Stimulated activated naive B cell treated with anti-CD40 and anti-IgM and Interleukin-4, amounts not matched to agents 10 μg/mL and 1 μg/mL and 100 μg/mL, for 72 hours (primary cell): ENCODE measurements around the gene BCAS3.
A peak's percentile ranks its signal among the peaks of the same experiment; 100 is the strongest.
"Not testable (repeated sequence)": the region's sequence is repeated elsewhere in the genome, so short reads cannot be mapped to it uniquely, and the experiment has no call there.

ENCODE experiments used
- ATAC-seq, 2 donors: fragments of 150-1000 bp; cut with Tn5 transposase; replicated peaks; 2 replicates each; pipeline ENCODE4 v1.10.0; 2021; ENCODE audit warnings: moderate library complexity in 1 of 2
- DNase-seq: peaks from one replicate; pipeline ENCODE4 v3.0.0; 2021
- H3K27ac Mint-ChIP-seq: one replicate; pipeline ENCODE4 v1.8.0; 2022; ENCODE audit warnings: mild to moderate bottlenecking, mixed read lengths
- H3K27me3 Mint-ChIP-seq, 2 donors: one replicate each; pipeline ENCODE4 v1.8.0; 2022; ENCODE audit warnings: mixed read lengths in 2 of 2
- H3K36me3 Mint-ChIP-seq, 2 donors: one replicate each; pipeline ENCODE4 v1.8.0; 2022; ENCODE audit warnings: mixed read lengths in 2 of 2, mild to moderate bottlenecking in 1 of 2
- H3K4me1 Mint-ChIP-seq, 2 donors: one replicate each; pipeline ENCODE4 v1.8.0; 2022; ENCODE audit warnings: mixed read lengths in 2 of 2, mild to moderate bottlenecking in 1 of 2
- H3K4me3 Mint-ChIP-seq, 2 donors: one replicate each; pipeline ENCODE4 v1.8.0; 2022; ENCODE audit warnings: mild to moderate bottlenecking in 2 of 2, mixed read lengths in 2 of 2, moderate library complexity in 1 of 2
- H3K9me3 Mint-ChIP-seq, 2 donors: one replicate each; pipeline ENCODE4 v1.8.0; 2022; ENCODE audit warnings: mixed read lengths in 2 of 2, mild to moderate bottlenecking in 1 of 2

The BCAS3 gene

GRCh38 chr17:60989379-60989778 lies 311.7 kb downstream of the BCAS3 start:
- Mint-ChIP-seq H3K27me3 (no peaks in the 10 kb centered on the region), H3K4me1 (no peaks in the 10 kb centered on the region), H3K36me3 (peaks cover 4 to 5% of the 10 kb centered on the region in 2 donors), H3K4me3 (no peak overlapping the region), H3K9me3 (peaks cover 0 to 5% of the 10 kb centered on the region in 2 donors), H3K27ac (no peak overlapping the region)
- DNase-seq (no peak), ATAC-seq (no peak)

- DNase-seq (no peak), ATAC-seq (no peak)
- H3K27ac Mint-ChIP-seq: no peak overlapping the region
- peaks cover 0 to 5% of the 10 kb centered on the region in 2 donors for H3K9me3 Mint-ChIP-seq
- no peak overlapping the region for H3K4me3 Mint-ChIP-seq
- H3K27me3 Mint-ChIP-seq: no peaks in the 10 kb centered on the region
- H3K36me3 Mint-ChIP-seq: peaks cover 4 to 5% of the 10 kb centered on the region in 2 donors
- no peaks in the 10 kb centered on the region for H3K4me1 Mint-ChIP-seq
Observed at GRCh38 chr17:60989846-60990245, 312.2 kb downstream of the BCAS3 start.

- no peaks in the 10 kb centered on the region for H3K9me3 Mint-ChIP-seq
- H3K27me3 Mint-ChIP-seq: no peaks in the 10 kb centered on the region
- DNase-seq (no peak), ATAC-seq (no peak)
- H3K4me3 Mint-ChIP-seq: no peak overlapping the region
- no peaks in the 10 kb centered on the region for H3K4me1 Mint-ChIP-seq
- H3K27ac Mint-ChIP-seq: no peak overlapping the region
- H3K36me3 Mint-ChIP-seq: peaks cover 0 to 4% of the 10 kb centered on the region in 2 donors
Observed at GRCh38 chr17:60993497-60993896, 315.8 kb downstream of the BCAS3 start.

- H3K4me1 Mint-ChIP-seq: no peaks in the 10 kb centered on the region
- no peak overlapping the region for H3K4me3 Mint-ChIP-seq
- H3K27me3 Mint-ChIP-seq: no peaks in the 10 kb centered on the region
- ATAC-seq: no peak
- no peak for DNase-seq
- H3K27ac Mint-ChIP-seq: no peak overlapping the region
- peaks cover 0 to 4% of the 10 kb centered on the region in 2 donors for H3K36me3 Mint-ChIP-seq
- H3K9me3 Mint-ChIP-seq: no peaks in the 10 kb centered on the region
Observed at GRCh38 chr17:60995680-60996079, 318.0 kb downstream of the BCAS3 start.

GRCh38 chr17:61000911-61001310 lies 323.3 kb downstream of the BCAS3 start:
- DNase-seq (no peak), ATAC-seq (no peak)
- Mint-ChIP-seq H3K36me3 (peaks cover 2 to 6% of the 10 kb centered on the region in 2 donors), H3K9me3 (peaks cover 0 to 2% of the 10 kb centered on the region in 2 donors), H3K4me3 (no peak overlapping the region), H3K27me3 (peaks cover 0 to 4% of the 10 kb centered on the region in 2 donors), H3K27ac (no peak overlapping the region), H3K4me1 (no peaks in the 10 kb centered on the region)

- no peak overlapping the region for H3K4me3 Mint-ChIP-seq
- ATAC-seq (peak in 1 of 2 donors; percentile 42), DNase-seq (no peak)
- H3K36me3 Mint-ChIP-seq: peaks cover 2 to 6% of the 10 kb centered on the region in 2 donors
- no peaks in the 10 kb centered on the region for H3K4me1 Mint-ChIP-seq
- peaks cover 0 to 2% of the 10 kb centered on the region in 2 donors for H3K9me3 Mint-ChIP-seq
- H3K27me3 Mint-ChIP-seq: peaks cover 0 to 4% of the 10 kb centered on the region in 2 donors
- H3K27ac Mint-ChIP-seq: no peak overlapping the region
Observed at GRCh38 chr17:61002316-61002736, 324.7 kb downstream of the BCAS3 start.

- Mint-ChIP-seq H3K27me3 (peaks cover 0 to 4% of the 10 kb centered on the region in 2 donors), H3K4me1 (peaks cover 0 to 7% of the 10 kb centered on the region in 2 donors), H3K4me3 (no peak overlapping the region), H3K9me3 (peaks cover 0 to 2% of the 10 kb centered on the region in 2 donors), H3K27ac (no peak overlapping the region), H3K36me3 (peaks cover 2 to 6% of the 10 kb centered on the region in 2 donors)
- ATAC-seq (no peak), DNase-seq (no peak)
Observed at GRCh38 chr17:61005358-61005757, 327.7 kb downstream of the BCAS3 start.

GRCh38 chr17:61005958-61006357 lies 328.3 kb downstream of the BCAS3 start:
- not testable (repeated sequence) for H3K36me3 Mint-ChIP-seq, DNase-seq, H3K4me1 Mint-ChIP-seq, H3K9me3 Mint-ChIP-seq, H3K27me3 Mint-ChIP-seq, H3K4me3 Mint-ChIP-seq, H3K27ac Mint-ChIP-seq, ATAC-seq

- Mint-ChIP-seq H3K27me3 (peaks cover 0 to 4% of the 10 kb centered on the region in 2 donors), H3K36me3 (peaks cover 2 to 6% of the 10 kb centered on the region in 2 donors), H3K27ac (no peak overlapping the region), H3K4me1 (peaks cover 0 to 7% of the 10 kb centered on the region in 2 donors), H3K9me3 (peaks cover 0 to 2% of the 10 kb centered on the region in 2 donors), H3K4me3 (no peak overlapping the region)
- ATAC-seq (no peak), DNase-seq (no peak)
Observed at GRCh38 chr17:61007980-61008379, 330.3 kb downstream of the BCAS3 start.

- peaks cover 0 to 4% of the 10 kb centered on the region in 2 donors for H3K27me3 Mint-ChIP-seq
- DNase-seq: no peak
- no peak overlapping the region for H3K4me3 Mint-ChIP-seq
- peaks cover 2 to 3% of the 10 kb centered on the region in 2 donors for H3K36me3 Mint-ChIP-seq
- ATAC-seq: no peak
- peaks cover 0 to 7% of the 10 kb centered on the region in 2 donors for H3K4me1 Mint-ChIP-seq
- H3K27ac Mint-ChIP-seq: no peak overlapping the region
- H3K9me3 Mint-ChIP-seq: peaks cover 0 to 2% of the 10 kb centered on the region in 2 donors
Observed at GRCh38 chr17:61009663-61010062, 332.0 kb downstream of the BCAS3 start.

- Mint-ChIP-seq H3K4me3 (no peak overlapping the region), H3K27ac (no peak overlapping the region), H3K36me3 (no peaks in the 10 kb centered on the region), H3K9me3 (no peaks in the 10 kb centered on the region), H3K27me3 (no peaks in the 10 kb centered on the region), H3K4me1 (peaks cover 0 to 7% of the 10 kb centered on the region in 2 donors)
- no peak for ATAC-seq
- no peak for DNase-seq
Observed at GRCh38 chr17:61010661-61011170, 333.1 kb downstream of the BCAS3 start.

- Mint-ChIP-seq H3K27ac (no peak overlapping the region), H3K4me1 (peaks cover 0 to 7% of the 10 kb centered on the region in 2 donors), H3K27me3 (no peaks in the 10 kb centered on the region), H3K36me3 (no peaks in the 10 kb centered on the region), H3K4me3 (no peak overlapping the region), H3K9me3 (no peaks in the 10 kb centered on the region)
- ATAC-seq: no peak
- no peak for DNase-seq
Observed at GRCh38 chr17:61011251-61011650, 333.6 kb downstream of the BCAS3 start.

GRCh38 chr17:61015966-61016365 lies 338.3 kb downstream of the BCAS3 start:
- no peaks in the 10 kb centered on the region for H3K27me3 Mint-ChIP-seq
- no peak for ATAC-seq

GRCh38 chr17:61017317-61018006 lies 339.8 kb downstream of the BCAS3 start:
- no peak for ATAC-seq

More at GRCh38 chr17:61015966-61016365, 338.3 kb downstream of the BCAS3 start:
- Mint-ChIP-seq H3K36me3 (peaks cover 0 to 3% of the 10 kb centered on the region in 2 donors), H3K9me3 (no peaks in the 10 kb centered on the region), H3K4me3 (no peak overlapping the region), H3K27ac (no peak overlapping the region), H3K4me1 (no peaks in the 10 kb centered on the region)
- DNase-seq: no peak

GRCh38 chr17:61018938-61019337 lies 341.3 kb downstream of the BCAS3 start:
- Mint-ChIP-seq H3K27me3 (no peaks in the 10 kb centered on the region), H3K27ac (no peak overlapping the region), H3K4me3 (no peak overlapping the region), H3K36me3 (peaks cover 0 to 3% of the 10 kb centered on the region in 2 donors), H3K9me3 (no peaks in the 10 kb centered on the region), H3K4me1 (no peaks in the 10 kb centered on the region)
- ATAC-seq (no peak), DNase-seq (no peak)

More at GRCh38 chr17:61017317-61018006, 339.8 kb downstream of the BCAS3 start:
- peaks cover 0 to 3% of the 10 kb centered on the region in 2 donors for H3K36me3 Mint-ChIP-seq
- no peaks in the 10 kb centered on the region for H3K9me3 Mint-ChIP-seq
- DNase-seq: no peak
- H3K4me1 Mint-ChIP-seq: no peaks in the 10 kb centered on the region
- H3K27me3 Mint-ChIP-seq: no peaks in the 10 kb centered on the region
- H3K4me3 Mint-ChIP-seq: no peak overlapping the region
- no peak overlapping the region for H3K27ac Mint-ChIP-seq
